Effector memory CD4-positive, alpha-beta T cell (primary cell): ENCODE results near the gene NXT1.

Experiments
- DNase-seq, 3 donors: peaks; one replicate each; pipeline ENCODE4 v3.0.0-alpha.2; 2020
- H3K27ac ChIP-seq: 2 replicates; pipeline ENCODE4 v1.7.0; 2013; ENCODE audit warnings: mild to moderate bottlenecking, low read length, moderate library complexity; ENCODE audit not compliant: insufficient read depth, poor library complexity, severe bottlenecking
- H3K27me3 ChIP-seq: replicated peaks from 2 replicates; pipeline ENCODE4 v1.7.0; 2013; ENCODE audit warnings: mild to moderate bottlenecking, low read length; ENCODE audit not compliant: insufficient read depth, control insufficient read depth, poor library complexity, severe bottlenecking
- H3K36me3 ChIP-seq: 2 replicates; pipeline ENCODE4 v1.7.0; 2013; ENCODE audit warnings: mild to moderate bottlenecking, low read length, moderate library complexity; ENCODE audit not compliant: control insufficient read depth, insufficient read depth
- H3K4me1 ChIP-seq: 2 replicates; pipeline ENCODE4 v1.7.0; 2013; ENCODE audit warnings: low read length, mild to moderate bottlenecking; ENCODE audit not compliant: control insufficient read depth, insufficient read depth, poor library complexity, severe bottlenecking
- H3K4me3 ChIP-seq: 2 replicates; pipeline ENCODE4 v1.7.0; 2013; ENCODE audit warnings: low read length, low read depth, mild to moderate bottlenecking; ENCODE audit not compliant: insufficient read depth, poor library complexity, severe bottlenecking
- H3K9me3 ChIP-seq: 2 replicates; pipeline ENCODE4 v1.7.0; 2013; ENCODE audit warnings: mild to moderate bottlenecking, low read length, moderate library complexity; ENCODE audit not compliant: control insufficient read depth

The NXT1 gene

DNA sequence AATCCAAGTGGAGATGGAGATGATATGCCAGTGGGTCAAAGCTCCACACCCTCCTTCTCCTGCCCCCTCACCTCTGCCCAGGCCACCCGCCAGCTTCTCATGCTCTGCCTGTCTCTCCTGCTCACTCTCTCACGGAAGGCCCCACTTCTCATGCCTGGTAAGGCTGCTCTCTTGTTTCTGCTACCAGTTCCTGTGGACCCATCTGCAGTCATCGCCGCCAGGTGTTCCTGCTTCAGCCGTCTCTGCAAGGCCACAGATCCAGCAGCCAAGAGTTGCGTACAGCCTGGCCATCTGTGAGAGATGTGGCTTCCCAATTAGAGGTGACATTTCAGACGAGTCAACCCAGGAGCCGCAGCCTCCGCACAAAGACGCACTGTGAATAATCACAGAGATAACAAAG is 40.8 kb upstream of the NXT1 start:
- H3K27ac ChIP-seq = no peak overlapping the region
- no peaks in the 10 kb centered on the region for H3K9me3 ChIP-seq
- H3K4me1 ChIP-seq = no peaks in the 10 kb centered on the region
- H3K27me3 ChIP-seq = no peaks in the 10 kb centered on the region
- no peak for DNase-seq
- no peak overlapping the region for H3K4me3 ChIP-seq
- H3K36me3 ChIP-seq = no peaks in the 10 kb centered on the region

GRCh38 chr20:23311947-23312506 is 38.6 kb upstream of the NXT1 start:
- Histone ChIP-seq H3K27ac (no peak overlapping the region), H3K36me3 (no peaks in the 10 kb centered on the region), H3K27me3 (no peaks in the 10 kb centered on the region), H3K9me3 (no peaks in the 10 kb centered on the region), H3K4me3 (no peak overlapping the region), H3K4me1 (no peaks in the 10 kb centered on the region)
- no peak for DNase-seq

DNA sequence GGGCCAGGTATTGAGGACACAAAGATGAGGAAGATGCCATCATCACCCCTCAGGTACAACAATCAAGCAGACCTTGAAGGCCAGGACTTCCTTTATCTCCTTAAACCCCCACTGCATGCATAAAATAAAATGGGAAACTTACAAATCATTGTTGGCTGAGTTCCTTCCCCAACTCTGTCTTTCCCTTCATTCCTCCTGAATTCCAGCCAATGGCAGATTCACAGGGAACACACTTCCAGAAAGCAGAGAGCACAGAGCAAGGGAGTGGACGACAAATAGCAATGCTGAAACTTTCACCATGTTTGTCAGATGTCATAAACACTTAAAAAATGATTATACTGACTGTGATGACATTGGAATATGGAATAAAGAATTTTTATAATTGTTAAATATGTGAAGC is 37.3 kb upstream of the NXT1 start:
- no peaks in the 10 kb centered on the region for H3K36me3 ChIP-seq
- no peak for DNase-seq
- no peaks in the 10 kb centered on the region for H3K9me3 ChIP-seq
- H3K4me1 ChIP-seq = no peaks in the 10 kb centered on the region
- H3K27me3 ChIP-seq = no peaks in the 10 kb centered on the region
- no peak overlapping the region for H3K27ac ChIP-seq
- H3K4me3 ChIP-seq = no peak overlapping the region

GRCh38 chr20:23314699-23315098 is 35.9 kb upstream of the NXT1 start:
- Histone ChIP-seq H3K4me1 (no peaks in the 10 kb centered on the region), H3K4me3 (no peak overlapping the region), H3K36me3 (no peaks in the 10 kb centered on the region), H3K9me3 (no peaks in the 10 kb centered on the region), H3K27me3 (no peaks in the 10 kb centered on the region), H3K27ac (no peak overlapping the region)
- no peak for DNase-seq

DNA sequence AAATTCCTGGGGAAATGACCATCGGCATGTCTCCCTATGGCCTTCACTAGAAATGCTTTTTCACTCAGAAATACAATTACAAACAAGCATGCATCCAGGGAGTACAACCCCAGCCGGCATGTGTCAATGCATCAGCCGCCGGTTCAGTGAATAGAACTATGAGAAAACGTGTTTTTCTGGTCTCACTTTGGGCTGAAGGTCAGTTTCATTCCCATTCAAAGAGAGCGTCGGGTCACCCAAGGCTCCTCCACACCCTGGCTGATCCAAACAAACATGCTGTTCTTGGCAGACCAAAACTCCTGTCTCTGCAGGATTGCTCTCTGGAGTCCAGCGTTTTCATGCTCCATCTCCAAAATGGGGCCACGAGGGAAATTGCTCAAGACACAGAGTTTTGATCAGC is 35.5 kb upstream of the NXT1 start:
- H3K9me3 ChIP-seq = no peaks in the 10 kb centered on the region
- DNase-seq = no peak
- no peaks in the 10 kb centered on the region for H3K4me1 ChIP-seq
- no peaks in the 10 kb centered on the region for H3K27me3 ChIP-seq
- H3K36me3 ChIP-seq = no peaks in the 10 kb centered on the region
- H3K27ac ChIP-seq = no peak overlapping the region
- H3K4me3 ChIP-seq = no peak overlapping the region

- no peak overlapping the region for H3K27ac ChIP-seq
- no peak overlapping the region for H3K4me3 ChIP-seq
- DNase-seq = no peak
- H3K4me1 ChIP-seq = no peaks in the 10 kb centered on the region
- no peaks in the 10 kb centered on the region for H3K36me3 ChIP-seq
- H3K9me3 ChIP-seq = no peaks in the 10 kb centered on the region
- no peaks in the 10 kb centered on the region for H3K27me3 ChIP-seq
Measured at GRCh38 chr20:23316626-23317025, 34.0 kb upstream of the NXT1 start.

DNA sequence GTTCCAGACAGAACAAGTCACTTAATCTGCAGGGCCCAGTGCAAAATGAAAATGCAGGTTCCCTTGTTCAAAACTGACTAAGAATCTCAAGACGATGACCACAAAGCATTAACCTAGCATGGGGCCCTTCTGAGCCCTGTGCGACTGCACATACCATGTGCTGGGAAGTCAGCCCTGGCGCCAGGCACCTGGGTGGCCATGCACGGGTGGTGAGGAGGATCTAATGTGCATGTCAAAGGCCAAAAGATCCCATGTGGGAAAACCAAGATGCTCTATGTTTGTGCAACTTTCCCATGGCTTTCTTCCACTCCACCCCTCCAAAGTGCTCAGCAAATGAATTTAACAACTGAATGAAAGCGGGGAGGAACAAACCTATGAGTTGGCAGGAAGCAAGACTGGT is 33.5 kb upstream of the NXT1 start:
- Histone ChIP-seq H3K4me1 (no peaks in the 10 kb centered on the region), H3K27ac (no peak overlapping the region), H3K27me3 (no peaks in the 10 kb centered on the region), H3K36me3 (no peaks in the 10 kb centered on the region), H3K9me3 (no peaks in the 10 kb centered on the region), H3K4me3 (no peak overlapping the region)
- no peak for DNase-seq

- H3K4me3 ChIP-seq = no peak overlapping the region
- H3K4me1 ChIP-seq = no peaks in the 10 kb centered on the region
- no peak overlapping the region for H3K27ac ChIP-seq
- no peak for DNase-seq
- no peaks in the 10 kb centered on the region for H3K36me3 ChIP-seq
- H3K27me3 ChIP-seq = no peaks in the 10 kb centered on the region
- no peaks in the 10 kb centered on the region for H3K9me3 ChIP-seq
Measured at GRCh38 chr20:23318347-23318746, 32.2 kb upstream of the NXT1 start.

DNA sequence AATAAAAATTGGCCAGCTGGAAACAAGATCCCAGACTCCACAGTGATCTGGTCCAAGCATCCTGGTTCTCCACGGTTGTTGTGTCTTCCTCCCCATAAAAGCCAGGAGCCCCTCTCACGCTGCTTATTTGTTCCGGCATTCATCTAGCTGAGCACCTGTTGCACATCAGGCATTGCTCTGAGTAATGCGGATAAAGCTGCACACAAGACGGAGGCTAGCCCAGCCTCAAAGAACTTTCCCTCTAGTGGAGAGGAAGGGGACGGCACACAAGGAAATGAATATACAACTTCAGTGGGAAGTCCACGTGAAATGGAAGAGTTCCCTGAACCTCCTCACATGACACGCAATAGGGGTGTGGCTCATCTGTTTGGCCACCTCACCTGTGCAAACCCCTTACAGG is 30.3 kb upstream of the NXT1 start:
- no peak for DNase-seq
- H3K36me3 ChIP-seq = no peaks in the 10 kb centered on the region
- H3K27me3 ChIP-seq = no peaks in the 10 kb centered on the region
- no peak overlapping the region for H3K4me3 ChIP-seq
- no peak overlapping the region for H3K27ac ChIP-seq
- H3K9me3 ChIP-seq = no peaks in the 10 kb centered on the region
- no peaks in the 10 kb centered on the region for H3K4me1 ChIP-seq

- H3K27me3 ChIP-seq = no peaks in the 10 kb centered on the region
- no peaks in the 10 kb centered on the region for H3K4me1 ChIP-seq
- no peak overlapping the region for H3K4me3 ChIP-seq
- DNase-seq = no peak
- H3K27ac ChIP-seq = no peak overlapping the region
- H3K36me3 ChIP-seq = no peaks in the 10 kb centered on the region
- H3K9me3 ChIP-seq = no peaks in the 10 kb centered on the region
Measured at GRCh38 chr20:23325107-23325506, 25.5 kb upstream of the NXT1 start.

DNA sequence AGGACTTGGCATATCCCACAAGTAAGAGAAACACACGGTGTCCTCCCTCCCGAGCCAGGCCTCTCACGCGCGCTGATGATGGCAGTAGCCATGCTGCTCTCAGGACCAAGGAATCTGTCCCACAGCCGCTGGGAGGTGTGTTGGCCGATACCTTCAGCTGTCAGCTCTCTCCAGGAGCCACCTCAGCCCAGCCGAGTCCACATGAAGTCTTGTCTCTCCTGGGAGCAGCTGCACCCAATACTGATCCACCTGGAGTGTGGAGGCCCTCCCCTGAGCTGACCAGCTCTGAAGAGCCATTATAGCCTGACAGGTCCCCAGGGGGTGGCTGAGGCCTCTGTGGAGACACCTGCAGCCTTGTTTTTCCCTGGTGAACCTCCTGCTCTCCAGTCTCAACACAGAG is 23.8 kb upstream of the NXT1 start:
- no peak for DNase-seq
- H3K27me3 ChIP-seq = no peaks in the 10 kb centered on the region
- H3K27ac ChIP-seq = no peak overlapping the region

More for the DNA sequence above, 23.8 kb upstream of the NXT1 start:
- H3K4me1 ChIP-seq = no peaks in the 10 kb centered on the region
- H3K36me3 ChIP-seq = no peaks in the 10 kb centered on the region
- no peak overlapping the region for H3K4me3 ChIP-seq
- no peaks in the 10 kb centered on the region for H3K9me3 ChIP-seq
